WTC11 (cell line): ENCODE measurements around the gene GPATCH2. TPM values are rescaled to one million over a fixed set of nuclear protein-coding genes. Genes with fewer than 3 reads are reported as not detected.

Experiments
- ATAC-seq: fragments of 200-7000 bp; cut with Tn5 transposase; 2 replicates; pipeline ENCODE4 v1.10.0; 2021; ENCODE audit warnings: mild to moderate bottlenecking, moderate library complexity
- CTCF ChIA-PET: fragments of 300-600 bp; sonication (Branson Sonifier 250); formaldehyde crosslinking; loops from one replicate; lab custom pipeline; 2021; ENCODE audit warnings: antibody characterized with exemption; lab: Charles Lee
- POLR2A ChIA-PET: fragments of 350-600 bp; sonication (Branson Sonifier 250); formaldehyde crosslinking; loops from one replicate; lab custom pipeline; 2021; ENCODE audit warnings: antibody characterized with exemption; lab: Charles Lee
- DNase-seq: peaks from one replicate; pipeline ENCODE4 v3.0.0; 2021; ENCODE audit warnings: low spot score
- H3K27ac Mint-ChIP-seq: 2 replicates; pipeline ENCODE4 v1.8.0; 2021; ENCODE audit warnings: mixed read lengths
- H3K27me3 Mint-ChIP-seq: 2 replicates; pipeline ENCODE4 v1.8.0; 2021; ENCODE audit warnings: low read depth, mild to moderate bottlenecking, moderate library complexity, mixed read lengths
- H3K36me3 Mint-ChIP-seq: 2 replicates; pipeline ENCODE4 v1.8.0; 2021; ENCODE audit warnings: mixed read lengths
- H3K4me1 Mint-ChIP-seq: 2 replicates; pipeline ENCODE4 v1.8.0; 2022; ENCODE audit warnings: mixed read lengths
- H3K4me3 Mint-ChIP-seq: 2 replicates; pipeline ENCODE4 v1.8.0; 2021; ENCODE audit warnings: mild to moderate bottlenecking, moderate library complexity, mixed read lengths
- H3K9me3 Mint-ChIP-seq: 2 replicates; pipeline ENCODE4 v1.8.0; 2021; ENCODE audit warnings: mixed read lengths
- CREB1 ChIP-seq: sonication (generic); formaldehyde crosslinking; IDR thresholded peaks from 2 replicates; pipeline ENCODE4 v1.8.0; 2023; ENCODE audit warnings: mild to moderate bottlenecking, missing genetic modification reagents
- E2F1 ChIP-seq: sonication (generic); formaldehyde crosslinking; IDR thresholded peaks from 2 replicates; pipeline ENCODE4 v1.8.0; 2022; ENCODE audit warnings: mild to moderate bottlenecking, missing genetic modification reagents
- ERG ChIP-seq: fragments of 250-450 bp; sonication (Bioruptor Pico); IDR thresholded peaks from 2 replicates; pipeline ENCODE4 v1.8.0; 2021; ENCODE audit warnings: mild to moderate bottlenecking
- FOXP1 ChIP-seq: sonication (generic); formaldehyde crosslinking; IDR thresholded peaks from 2 replicates; pipeline ENCODE4 v1.8.0; 2022; ENCODE audit warnings: missing genetic modification reagents, mild to moderate bottlenecking, moderate library complexity, borderline replicate concordance
- GABPB1 ChIP-seq: sonication (generic); formaldehyde crosslinking; IDR thresholded peaks from 2 replicates; pipeline ENCODE4 v1.8.1; 2023; ENCODE audit warnings: mild to moderate bottlenecking, missing genetic modification reagents
- HMGA2 ChIP-seq: fragments of 250-450 bp; sonication (Bioruptor Pico); IDR thresholded peaks from 2 replicates; pipeline ENCODE4 v1.4.0; 2021; ENCODE audit warnings: mild to moderate bottlenecking, moderate library complexity
- IRF1 ChIP-seq: sonication (generic); formaldehyde crosslinking; IDR thresholded peaks from 2 replicates; pipeline ENCODE4 v1.8.0; 2023; ENCODE audit warnings: missing genetic modification reagents
- IRF2 ChIP-seq: sonication (generic); formaldehyde crosslinking; IDR thresholded peaks from 2 replicates; pipeline ENCODE4 v1.8.0; 2022; ENCODE audit warnings: low read depth, missing genetic modification reagents, borderline replicate concordance
- KAT7 ChIP-seq: sonication (generic); formaldehyde crosslinking; IDR thresholded peaks from 2 replicates; pipeline ENCODE4 v1.8.1; 2023; ENCODE audit warnings: missing genetic modification reagents, mild to moderate bottlenecking, borderline replicate concordance
- MYBL2 ChIP-seq: sonication (generic); formaldehyde crosslinking; IDR thresholded peaks from 2 replicates; pipeline ENCODE4 v1.8.1; 2023; ENCODE audit warnings: mild to moderate bottlenecking, moderate library complexity, missing genetic modification reagents
- NFE2L1 ChIP-seq: sonication (generic); formaldehyde crosslinking; IDR thresholded peaks from 2 replicates; pipeline ENCODE4 v1.8.1; 2023; ENCODE audit warnings: missing genetic modification reagents
- NR3C1 ChIP-seq: sonication (generic); formaldehyde crosslinking; conservative IDR thresholded peaks from 2 replicates; pipeline ENCODE4 v1.8.1; 2023; ENCODE audit warnings: low read depth, mild to moderate bottlenecking, missing genetic modification reagents
- OVOL2 ChIP-seq: fragments of 250-450 bp; sonication (Bioruptor Pico); IDR thresholded peaks from 2 replicates; pipeline ENCODE4 v1.9.0; 2021; ENCODE audit warnings: mild to moderate bottlenecking, borderline replicate concordance
- PREB ChIP-seq: sonication (generic); formaldehyde crosslinking; IDR thresholded peaks from 2 replicates; pipeline ENCODE4 v1.8.1; 2022; ENCODE audit warnings: mild to moderate bottlenecking, missing genetic modification reagents, moderate library complexity, borderline replicate concordance
- SP1 ChIP-seq: sonication (generic); formaldehyde crosslinking; conservative IDR thresholded peaks from 2 replicates; pipeline ENCODE4 v1.8.1; 2022; ENCODE audit warnings: missing genetic modification reagents
- TCF7 ChIP-seq: sonication (generic); formaldehyde crosslinking; IDR thresholded peaks from 2 replicates; pipeline ENCODE4 v1.8.0; 2022; ENCODE audit warnings: mild to moderate bottlenecking, low read depth, missing genetic modification reagents, moderate library complexity
- TP53 ChIP-seq: sonication (generic); formaldehyde crosslinking; IDR thresholded peaks from 2 replicates; pipeline ENCODE4 v1.8.1; 2023; ENCODE audit warnings: mild to moderate bottlenecking, missing genetic modification reagents
- USF2 ChIP-seq: sonication (generic); formaldehyde crosslinking; IDR thresholded peaks from 2 replicates; pipeline ENCODE4 v1.8.1; 2023; ENCODE audit warnings: mild to moderate bottlenecking, missing genetic modification reagents, moderate library complexity
- ZMAT4 ChIP-seq: fragments of 250-450 bp; sonication (Bioruptor Pico); IDR thresholded peaks from 2 replicates; pipeline ENCODE4 v1.9.0; 2021; ENCODE audit warnings: mild to moderate bottlenecking
- ZNF138 ChIP-seq: sonication (generic); formaldehyde crosslinking; conservative IDR thresholded peaks from 2 replicates; pipeline ENCODE4 v1.8.1; 2022; ENCODE audit warnings: mild to moderate bottlenecking, moderate library complexity, missing genetic modification reagents
- ZNF281 ChIP-seq: sonication (generic); formaldehyde crosslinking; IDR thresholded peaks from 2 replicates; pipeline ENCODE4 v1.8.0; 2023; ENCODE audit warnings: mild to moderate bottlenecking, missing genetic modification reagents
- ZNF512 ChIP-seq: sonication (generic); formaldehyde crosslinking; IDR thresholded peaks from 2 replicates; pipeline ENCODE4 v1.8.1; 2022; ENCODE audit warnings: missing genetic modification reagents, borderline replicate concordance
- total RNA-seq: library from RNA; stranded (reverse); gene quantifications from 3 replicates; pipeline ENCODE4 v1.2.3, GENCODE V29; 2021

GPATCH2 gene
- total RNA-seq, 1 experiment from 2014 or later = 11.5 TPM

GRCh38 chr1:217393896-217394295 lies 237.0 kb downstream of the GPATCH2 start (continued):
- TF ChIP-seq ZMAT4 (CRISPR knock-in tag) = no peak
- TF ChIP-seq ZNF138 (CRISPR knock-in tag) = no peak
- no peak for TF ChIP-seq OVOL2 (CRISPR knock-in tag)
- TF ChIP-seq ERG (CRISPR knock-in tag) = no peak
- no peak for TF ChIP-seq ZNF512 (CRISPR knock-in tag)
- no peak for TF ChIP-seq PREB
- no peak for TF ChIP-seq IRF2 (CRISPR knock-in tag)

- ATAC-seq = no peak
- ChIA-PET CTCF (no interaction called here), POLR2A (no interaction called here)
- no peak for DNase-seq
- Mint-ChIP-seq H3K27ac (no peak overlapping the region), H3K36me3 (no peaks in the 10 kb centered on the region), H3K4me3 (no peak overlapping the region), H3K4me1 (no peaks in the 10 kb centered on the region), H3K9me3 (no peaks in the 10 kb centered on the region), H3K27me3 (no peaks in the 10 kb centered on the region; the same call in 1 of the 2 replicates)
- TF ChIP-seq GABPB1 (CRISPR knock-in tag) = no peak
- TF ChIP-seq NR3C1 (CRISPR knock-in tag) = no peak
- TF ChIP-seq SP1 (CRISPR knock-in tag) = no peak
- no peak for TF ChIP-seq IRF1 (CRISPR knock-in tag)
- no peak for TF ChIP-seq MYBL2
- no peak for TF ChIP-seq HMGA2 (CRISPR knock-in tag)
- no peak for TF ChIP-seq FOXP1 (CRISPR knock-in tag)
- no peak for TF ChIP-seq KAT7 (CRISPR knock-in tag)
- TF ChIP-seq NFE2L1 (CRISPR knock-in tag) = no peak
- no peak for TF ChIP-seq TP53
- TF ChIP-seq USF2 (CRISPR knock-in tag) = no peak
- no peak for TF ChIP-seq E2F1 (CRISPR knock-in tag)
- no peak for TF ChIP-seq ZNF281 (CRISPR knock-in tag)
- TF ChIP-seq TCF7 (CRISPR knock-in tag) = no peak
- TF ChIP-seq CREB1 (CRISPR knock-in tag) = no peak
Measured at GRCh38 chr1:217392441-217392840, 238.4 kb downstream of the GPATCH2 start.
